PC-9 (cell line): ENCODE results near the gene CWC25.

Experiments used
- EZH2 ChIP-seq: fragments of 200-600 bp; sonication (generic); IDR thresholded peaks from 2 replicates; pipeline ENCODE4 v1.8.0; 2017; ENCODE audit warnings: antibody characterized with exemption, low read depth
- TF ChIP-seq, protein P1 (sequence below): fragments of 200-600 bp; sonication (generic); conservative IDR thresholded peaks from 2 replicates; pipeline ENCODE4 v1.6.1; 2017; ENCODE audit warnings: mixed run types, antibody characterized with exemption, mild to moderate bottlenecking, moderate library complexity

DNA sequence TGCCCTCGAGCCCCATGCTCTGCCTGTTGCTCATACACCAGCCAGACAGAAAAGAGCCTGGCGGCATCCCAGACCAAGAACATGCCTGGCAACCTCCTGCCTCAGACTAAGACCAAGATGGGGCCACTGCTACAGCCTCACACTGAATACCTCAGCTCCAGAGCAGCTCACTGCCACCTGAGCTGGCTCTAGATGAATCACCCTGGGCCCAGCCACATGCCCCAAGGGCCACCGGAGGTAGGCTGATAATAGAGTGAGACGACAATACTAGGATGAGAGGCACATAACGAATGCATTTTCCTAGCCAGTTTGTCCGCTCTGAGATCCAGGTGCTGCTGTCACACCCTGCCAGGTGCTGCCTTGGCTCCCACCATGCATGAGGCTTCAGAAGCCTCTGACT, 38.7 kb downstream of the CWC25 start:
- TF ChIP-seq, protein P1, sequence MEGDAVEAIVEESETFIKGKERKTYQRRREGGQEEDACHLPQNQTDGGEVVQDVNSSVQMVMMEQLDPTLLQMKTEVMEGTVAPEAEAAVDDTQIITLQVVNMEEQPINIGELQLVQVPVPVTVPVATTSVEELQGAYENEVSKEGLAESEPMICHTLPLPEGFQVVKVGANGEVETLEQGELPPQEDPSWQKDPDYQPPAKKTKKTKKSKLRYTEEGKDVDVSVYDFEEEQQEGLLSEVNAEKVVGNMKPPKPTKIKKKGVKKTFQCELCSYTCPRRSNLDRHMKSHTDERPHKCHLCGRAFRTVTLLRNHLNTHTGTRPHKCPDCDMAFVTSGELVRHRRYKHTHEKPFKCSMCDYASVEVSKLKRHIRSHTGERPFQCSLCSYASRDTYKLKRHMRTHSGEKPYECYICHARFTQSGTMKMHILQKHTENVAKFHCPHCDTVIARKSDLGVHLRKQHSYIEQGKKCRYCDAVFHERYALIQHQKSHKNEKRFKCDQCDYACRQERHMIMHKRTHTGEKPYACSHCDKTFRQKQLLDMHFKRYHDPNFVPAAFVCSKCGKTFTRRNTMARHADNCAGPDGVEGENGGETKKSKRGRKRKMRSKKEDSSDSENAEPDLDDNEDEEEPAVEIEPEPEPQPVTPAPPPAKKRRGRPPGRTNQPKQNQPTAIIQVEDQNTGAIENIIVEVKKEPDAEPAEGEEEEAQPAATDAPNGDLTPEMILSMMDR = no peak
- TF ChIP-seq EZH2 = no peak
